Hepatic stellate cell (primary cell): ENCODE data around the gene ERG.

Experiments used
- DNase-seq: peaks from one replicate; pipeline ENCODE4 v3.0.0; 2011; ENCODE audit warnings: low spot score

ERG gene

GRCh38 chr21:38389896-38390295 lies 108.4 kb downstream of the ERG start:
- DNase-seq, result no peak

- DNase-seq, result no peak
Measured at GRCh38 chr21:38389354-38389676, 109.0 kb downstream of the ERG start.

DNA sequence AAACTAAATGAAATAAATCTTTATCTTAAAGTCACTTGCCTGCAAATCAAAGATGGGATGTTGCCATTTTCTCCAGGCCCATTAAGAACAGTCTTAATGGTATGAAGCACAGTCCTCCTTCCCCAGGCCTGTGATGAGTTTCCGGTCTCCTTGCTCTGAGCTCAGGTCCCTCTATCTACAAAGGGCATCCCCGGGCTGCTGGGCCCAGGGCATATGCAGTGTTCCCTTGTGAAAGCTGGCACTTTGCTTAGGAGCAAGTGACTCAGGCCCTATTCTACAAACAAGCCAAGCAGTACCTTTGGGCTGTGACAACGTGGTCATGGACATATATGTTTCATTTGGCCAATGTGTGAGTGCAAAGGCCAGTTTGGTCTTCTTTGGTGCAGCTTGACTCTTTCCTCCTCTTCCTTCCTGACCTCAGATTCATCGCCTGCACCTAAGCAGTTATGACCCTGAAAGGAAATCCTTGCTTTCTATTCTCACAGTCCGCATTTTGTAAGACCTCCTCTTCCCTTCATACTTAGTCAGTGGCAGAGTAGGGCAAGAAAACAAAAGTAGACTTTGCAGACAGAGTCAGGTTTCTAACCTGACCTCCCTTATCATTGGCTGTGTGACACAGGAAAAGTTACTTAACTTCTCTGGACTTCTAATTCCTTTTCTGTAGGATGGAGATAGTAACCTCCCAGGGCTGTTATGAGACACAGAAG lies 109.5 kb downstream of the ERG start:
- DNase-seq, result no peak

DNA sequence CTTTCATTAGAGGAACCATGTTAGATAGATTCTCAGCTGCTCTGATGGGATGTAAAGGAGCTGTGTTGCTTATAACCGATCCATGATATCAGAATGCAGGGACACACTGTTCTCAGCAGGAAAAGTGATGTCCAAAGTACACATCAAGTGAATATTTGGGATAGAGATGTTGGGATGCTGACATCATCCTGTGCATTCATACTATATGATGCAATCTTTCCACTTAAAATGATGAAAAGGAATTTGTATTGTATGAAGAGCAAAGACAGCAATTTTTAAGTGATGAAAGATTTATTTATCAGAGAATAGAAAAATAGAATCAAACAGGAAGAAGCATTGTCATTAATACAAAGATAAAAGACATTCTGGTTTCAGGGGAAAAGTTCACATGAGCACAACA lies 110.1 kb downstream of the ERG start:
- no peak for DNase-seq

- no peak for DNase-seq
Measured at GRCh38 chr21:38386967-38387366, 111.3 kb downstream of the ERG start.

GRCh38 chr21:38385427-38386175 lies 112.7 kb downstream of the ERG start:
- no peak for DNase-seq

DNA sequence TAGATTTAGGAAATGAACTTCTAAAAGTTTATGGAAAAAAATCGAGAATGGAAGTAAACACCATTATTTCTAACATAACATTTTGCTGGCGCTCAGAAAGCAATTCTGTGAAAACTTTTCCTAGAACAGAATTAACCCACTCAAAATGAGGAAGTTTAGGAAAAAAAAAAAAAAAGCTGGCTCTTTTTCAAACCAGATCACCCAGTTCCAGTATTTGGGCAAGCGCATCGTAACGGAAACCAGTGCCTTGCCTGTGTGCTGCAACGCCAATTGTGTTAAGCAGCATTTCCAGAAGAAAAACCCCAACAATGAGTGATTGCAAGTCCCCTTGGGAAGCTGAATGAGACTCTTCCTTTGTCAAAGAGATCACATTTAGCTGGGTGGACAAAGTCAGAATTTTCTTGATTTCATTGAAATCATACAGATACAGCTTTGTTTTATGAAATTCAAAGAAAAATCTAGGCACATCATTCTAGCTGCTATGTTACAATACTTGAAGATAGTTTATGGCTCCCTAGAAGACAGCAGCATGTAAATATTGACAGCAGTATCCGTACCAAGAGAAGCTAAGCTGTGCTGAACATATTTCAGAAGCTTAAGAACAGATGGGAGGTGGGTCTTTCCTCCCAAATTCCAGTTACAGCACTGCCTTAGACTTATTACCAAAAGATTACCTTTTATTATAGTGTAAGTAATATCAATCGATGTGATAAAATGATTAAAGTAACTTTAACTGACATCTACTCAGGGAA lies 113.4 kb downstream of the ERG start:
- no peak for DNase-seq

GRCh38 chr21:38384238-38384560 lies 114.1 kb downstream of the ERG start:
- no peak for DNase-seq

DNA sequence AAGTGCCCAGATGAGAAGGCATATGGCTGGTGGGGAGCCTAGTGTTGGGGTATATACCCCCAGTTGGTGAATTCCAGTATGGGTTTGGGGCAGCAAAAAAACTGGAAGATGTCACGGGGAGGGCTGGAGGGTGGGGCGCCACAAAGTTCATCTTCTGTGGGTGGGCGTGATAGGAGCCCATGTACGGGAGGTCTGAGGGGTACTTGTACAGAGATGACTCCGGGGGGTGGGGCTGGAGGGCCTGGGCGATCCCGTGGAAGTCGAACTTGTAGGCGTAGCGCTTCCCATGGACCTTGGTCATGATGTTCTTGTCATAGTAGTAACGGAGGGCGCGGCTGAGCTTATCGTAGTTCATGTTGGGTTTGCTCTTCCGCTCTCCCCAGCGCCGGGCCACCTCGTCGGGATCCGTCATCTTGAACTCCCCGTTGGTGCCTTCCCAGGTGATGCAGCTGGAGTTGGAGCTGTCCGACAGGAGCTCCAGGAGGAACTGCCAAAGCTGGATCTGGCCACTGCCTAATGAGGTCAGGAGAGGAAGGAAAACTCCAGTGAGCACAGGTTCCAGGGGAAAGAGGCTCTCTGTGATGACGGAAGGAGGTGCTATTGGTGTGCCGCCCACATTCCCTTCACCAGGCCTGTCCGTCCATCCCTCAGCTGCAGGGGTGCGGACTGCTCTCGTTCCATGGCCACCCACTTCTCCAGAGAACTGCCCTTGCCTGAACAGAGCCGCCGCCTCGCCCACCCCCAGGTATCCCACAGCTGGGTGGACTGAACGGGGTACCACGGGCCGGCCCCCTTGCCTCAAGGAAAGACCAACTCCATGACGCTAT lies 114.7 kb downstream of the ERG start:
- DNase-seq, result no peak

- peak; percentile 14 for DNase-seq
Measured at GRCh38 chr21:38380481-38381137, 117.7 kb downstream of the ERG start.

- no peak for DNase-seq
Measured at GRCh38 chr21:38379147-38379546, 119.1 kb downstream of the ERG start.

- DNase-seq, result no peak
Measured at GRCh38 chr21:38377165-38378088, 120.8 kb downstream of the ERG start.

DNA sequence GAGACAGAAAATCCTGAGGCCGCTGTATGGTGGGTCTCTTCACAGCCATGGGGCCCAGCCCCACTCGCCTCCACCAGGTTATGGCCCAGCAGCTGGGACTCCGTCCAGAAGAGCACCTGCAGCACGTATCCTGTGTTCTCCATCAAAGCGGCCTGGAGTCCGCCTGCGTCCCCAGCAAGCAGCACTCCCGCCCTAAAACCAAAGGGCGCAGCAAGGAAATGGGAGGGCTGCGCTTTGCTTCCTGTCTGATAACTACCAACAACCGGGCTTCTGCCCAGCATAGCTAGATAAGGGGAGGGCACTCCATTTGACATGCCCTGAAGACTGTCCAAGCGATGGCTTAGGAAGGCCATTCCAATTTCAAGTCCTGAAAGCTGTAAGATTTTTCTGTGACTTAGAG lies 121.6 kb downstream of the ERG start:
- no peak for DNase-seq

- no peak for DNase-seq
Measured at GRCh38 chr21:38376235-38376634, 122.0 kb downstream of the ERG start.

GRCh38 chr21:38367646-38368045 lies 130.6 kb downstream of the ERG start:
- DNase-seq, result no peak

DNA sequence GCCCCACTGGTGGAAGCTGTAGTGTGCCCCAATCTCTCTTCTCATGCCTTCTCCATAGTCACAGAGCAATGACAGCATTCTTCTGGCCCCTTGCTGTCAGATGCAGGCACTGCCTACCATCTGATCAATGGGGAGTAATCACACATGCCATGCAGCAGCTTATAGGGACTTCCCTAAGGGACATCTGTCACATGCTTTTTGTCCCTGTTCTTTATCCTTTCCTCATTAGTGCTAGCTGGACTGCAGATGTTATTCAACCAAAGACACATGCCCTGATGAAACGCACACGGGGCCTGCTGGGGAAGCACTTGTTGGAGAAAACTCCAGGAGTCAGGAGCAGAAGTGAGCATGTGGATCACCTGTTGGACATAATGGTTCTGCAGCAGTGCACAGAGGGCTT lies 132.8 kb downstream of the ERG start:
- DNase-seq, result no peak

DNA sequence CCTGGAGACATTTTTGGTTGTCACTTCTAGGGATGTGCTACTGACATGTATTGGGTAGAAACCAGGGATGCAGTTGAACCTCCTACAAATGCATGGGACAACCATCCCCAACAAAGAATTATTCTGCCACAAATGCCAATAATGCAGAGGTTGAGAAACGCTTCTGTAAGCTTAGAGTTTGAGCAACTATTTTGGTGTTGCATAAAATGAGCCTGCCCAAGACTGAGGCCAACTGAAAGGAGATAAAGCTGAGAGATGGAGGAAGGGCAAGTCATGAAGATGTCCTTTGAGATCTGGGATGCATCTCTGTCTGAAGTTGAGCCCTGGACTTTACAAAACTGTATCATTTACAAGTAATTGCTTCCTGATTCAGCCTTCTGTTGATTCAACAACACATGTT lies 134.6 kb downstream of the ERG start:
- DNase-seq, result no peak

DNA sequence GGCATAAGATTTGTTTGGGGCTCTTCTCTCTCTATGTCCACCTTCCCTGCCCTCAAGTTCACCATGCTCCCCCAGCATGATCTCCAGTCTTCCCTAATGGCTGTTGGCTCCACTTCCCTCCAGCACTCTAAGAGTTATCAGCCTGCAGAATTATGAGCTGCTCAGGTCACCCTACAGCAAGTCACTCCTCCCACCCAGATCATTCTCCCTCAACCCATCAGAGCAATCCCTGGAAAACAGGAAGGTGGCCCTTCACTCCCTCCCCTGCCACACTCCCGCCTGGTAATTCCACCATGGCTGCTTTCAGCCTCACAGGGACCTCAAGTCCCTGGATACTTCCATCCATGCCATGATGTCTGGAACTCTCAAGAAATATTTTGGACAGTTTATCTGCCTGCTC lies 137.0 kb downstream of the ERG start:
- no peak for DNase-seq

DNA sequence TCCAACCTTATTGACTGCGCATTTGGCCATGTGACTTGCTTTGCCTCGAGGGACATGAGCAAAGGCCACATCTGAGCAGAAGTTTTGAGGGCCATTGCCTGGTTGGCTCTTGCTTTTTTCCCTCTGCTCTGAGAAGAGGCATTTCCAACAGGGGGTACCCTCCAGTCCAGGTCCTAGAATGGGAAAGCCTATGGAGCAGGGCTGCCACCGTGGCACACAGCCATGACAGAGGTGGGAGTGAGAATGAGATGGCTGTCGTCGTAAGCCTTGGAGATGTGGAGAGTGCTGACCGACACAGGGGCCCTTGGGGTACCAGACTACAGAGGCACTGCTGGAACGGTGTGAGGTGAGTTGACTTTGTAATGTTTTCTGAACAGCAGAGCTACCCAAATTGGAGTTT lies 138.4 kb downstream of the ERG start:
- no peak for DNase-seq

DNA sequence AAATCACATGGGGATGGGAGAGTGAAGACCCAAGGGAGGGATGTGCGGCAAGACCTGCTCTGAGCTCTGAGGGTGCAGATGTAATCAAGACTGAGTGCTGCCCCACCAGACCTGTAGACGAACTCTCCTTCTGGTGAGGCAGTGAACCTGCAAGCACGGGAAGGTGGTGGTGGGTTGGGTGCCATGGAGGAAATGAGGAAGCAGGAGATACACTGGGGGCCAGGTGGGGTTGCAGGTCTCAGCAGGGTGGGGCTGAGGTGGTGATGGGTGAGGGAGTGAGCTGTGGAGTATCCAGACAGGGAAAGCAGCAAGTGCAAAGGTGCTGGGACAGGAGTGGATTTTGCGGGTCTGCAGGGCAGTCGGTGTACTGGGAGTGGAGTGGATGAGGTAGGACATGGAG lies 139.2 kb downstream of the ERG start:
- DNase-seq, result no peak

- DNase-seq, result no peak
Measured at GRCh38 chr21:38358666-38359065, 139.6 kb downstream of the ERG start.
